Neural crest cell (in vitro differentiated cells): ENCODE measurements around the gene MYO6. TPM values are rescaled to one million over a fixed set of nuclear protein-coding genes. Genes with fewer than 3 reads are reported as not detected.

Source experiments
- DNase-seq: peaks from one replicate; pipeline ENCODE4 v3.0.0; 2021; ENCODE audit warnings: low read depth, mixed read lengths, low spot score
- H3K27ac Mint-ChIP-seq: one replicate; pipeline ENCODE4 v1.8.0; 2021; ENCODE audit warnings: mild to moderate bottlenecking, mixed read lengths; ENCODE audit not compliant: unreplicated experiment
- H3K27me3 Mint-ChIP-seq: 2 replicates; pipeline ENCODE4 v1.8.0; 2021; ENCODE audit warnings: low read depth, mild to moderate bottlenecking, mixed read lengths
- H3K36me3 Mint-ChIP-seq: 2 replicates; pipeline ENCODE4 v1.8.0; 2021; ENCODE audit warnings: low read depth, mild to moderate bottlenecking, mixed read lengths
- H3K4me1 Mint-ChIP-seq: 2 replicates; pipeline ENCODE4 v1.8.0; 2021; ENCODE audit warnings: mixed read lengths
- H3K4me3 Mint-ChIP-seq: one replicate; pipeline ENCODE4 v1.8.0; 2021; ENCODE audit warnings: mild to moderate bottlenecking, mixed read lengths
- H3K9me3 Mint-ChIP-seq: 2 replicates; pipeline ENCODE4 v1.8.0; 2021; ENCODE audit warnings: mixed read lengths
- CTCF ChIP-seq: fragments of 200-600 bp; sonication (generic); conservative IDR thresholded peaks from 2 replicates; pipeline ENCODE4 v1.5.0; 2021; ENCODE audit warnings: antibody characterized with exemption, mild to moderate bottlenecking
- total RNA-seq: library from RNA; stranded (reverse); gene quantifications from 2 replicates; pipeline ENCODE4 v1.2.1, GENCODE V29; 2021

MYO6 gene
- total RNA-seq, 1 donor from 2014 or later = 24.5 TPM

DNA sequence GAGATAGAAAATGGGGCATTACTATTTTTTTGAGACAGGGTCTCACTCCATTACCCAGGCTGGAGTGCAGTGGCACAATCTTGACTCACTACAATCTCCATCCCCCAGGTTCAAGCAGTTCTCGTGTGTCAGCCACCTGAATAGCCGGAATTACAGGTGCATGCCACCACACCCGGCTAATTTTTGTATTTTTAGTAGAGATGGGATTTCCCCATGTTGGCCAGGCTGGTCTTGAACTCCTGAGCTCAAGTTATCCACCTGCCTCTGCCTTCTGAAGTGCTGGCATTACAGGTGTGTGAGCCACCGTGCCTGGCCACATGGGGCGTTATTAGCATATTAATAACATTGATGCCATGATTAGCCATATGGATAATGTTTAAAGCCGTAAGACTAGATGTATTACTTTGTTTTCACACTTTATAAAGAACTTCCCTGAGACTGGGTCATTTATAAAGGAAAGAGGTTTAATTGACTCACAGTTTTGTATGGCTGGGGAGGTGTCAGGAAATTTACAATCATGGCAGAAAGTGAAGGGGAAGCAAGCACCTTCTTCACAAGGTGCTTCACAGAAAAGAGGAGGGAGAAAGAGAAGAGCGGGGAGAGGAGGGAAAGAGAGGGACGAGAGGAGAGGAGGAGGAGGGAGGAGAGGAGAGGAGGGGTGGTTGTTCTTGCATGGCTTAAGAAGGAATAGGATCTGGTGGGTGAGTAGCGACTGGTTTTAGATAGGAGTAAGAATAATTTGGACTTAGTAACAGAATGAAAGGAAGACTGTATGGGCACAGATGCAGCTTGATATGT, 51.9 kb downstream of the MYO6 start:
- Mint-ChIP-seq H3K27ac (no peak overlapping the region), H3K27me3 (no peaks in the 10 kb centered on the region), H3K4me1 (peaks cover 4% of the 10 kb centered on the region), H3K9me3 (no peaks in the 10 kb centered on the region), H3K36me3 (no peaks in the 10 kb centered on the region), H3K4me3 (no peak overlapping the region)
- DNase-seq = no peak
- no peak for TF ChIP-seq CTCF

GRCh38 chr6:75802366-75802765, 53.3 kb downstream of the MYO6 start:
- Mint-ChIP-seq H3K36me3 (peaks cover 7% of the 10 kb centered on the region), H3K9me3 (no peaks in the 10 kb centered on the region), H3K4me3 (no peak overlapping the region), H3K27me3 (no peaks in the 10 kb centered on the region), H3K4me1 (no peaks in the 10 kb centered on the region), H3K27ac (no peak overlapping the region)
- no peak for TF ChIP-seq CTCF
- DNase-seq = no peak

GRCh38 chr6:75808507-75808906, 59.5 kb downstream of the MYO6 start:
- H3K27me3 Mint-ChIP-seq = no peaks in the 10 kb centered on the region
- peaks cover 3% of the 10 kb centered on the region for H3K9me3 Mint-ChIP-seq
- TF ChIP-seq CTCF = no peak
- H3K36me3 Mint-ChIP-seq = peaks cover 11% of the 10 kb centered on the region
- no peak for DNase-seq
- H3K4me3 Mint-ChIP-seq = no peak overlapping the region
- H3K27ac Mint-ChIP-seq = no peak overlapping the region
- H3K4me1 Mint-ChIP-seq = peaks cover under 1% of the 10 kb centered on the region

GRCh38 chr6:75812560-75812959, 63.5 kb downstream of the MYO6 start:
- Mint-ChIP-seq H3K9me3 (peaks cover 3% of the 10 kb centered on the region), H3K27ac (no peak overlapping the region), H3K27me3 (no peaks in the 10 kb centered on the region), H3K4me3 (no peak overlapping the region), H3K4me1 (peaks cover 3% of the 10 kb centered on the region), H3K36me3 (peaks cover 6% of the 10 kb centered on the region)
- DNase-seq = no peak
- TF ChIP-seq CTCF = no peak

- no peak overlapping the region for H3K27ac Mint-ChIP-seq
These were observed 64.6 kb downstream of the MYO6 start for GRCh38 chr6:75813476-75814250.

More at GRCh38 chr6:75813476-75814250, 64.6 kb downstream of the MYO6 start:
- TF ChIP-seq CTCF = no peak
- DNase-seq = no peak
- Mint-ChIP-seq H3K9me3 (peaks cover 3% of the 10 kb centered on the region), H3K4me1 (peaks cover 3% of the 10 kb centered on the region), H3K27me3 (no peaks in the 10 kb centered on the region), H3K4me3 (no peak overlapping the region), H3K36me3 (peaks cover 6% of the 10 kb centered on the region)
